Measurements from ENCODE around the gene TNKS1BP1.
A peak's percentile ranks its signal among the peaks of the same experiment; 100 is the strongest.

The TNKS1BP1 gene

GRCh38 chr11:57323167-57323854 is 1.4 kb downstream of the TNKS1BP1 start:
- Histone ChIP-seq H4K20me1 (peaks cover 46% of the 10 kb centered on the region), H3K9ac (peak overlapping the region; percentile 79; the same call in 1 of the 2 replicates), H3K4me3 (peak overlapping the region; percentile 72), H3K27ac (no peak overlapping the region), H3K4me2 (peak overlapping the region; percentile 98), H3K9me3 (no peaks in the 10 kb centered on the region), H3K4me1 (peaks cover 45% of the 10 kb centered on the region), H3K27me3 (no peaks in the 10 kb centered on the region), H3K36me3 (peaks cover 49% of the 10 kb centered on the region)
- TF ChIP-seq Cebpa-rat (IDR thresholded peaks at IDR 0.05), result no peak

- TF ChIP-seq Cebpa-rat (IDR thresholded peaks at IDR 0.05), result no peak
- H4K20me1 ChIP-seq, result peaks cover 51% of the 10 kb centered on the region
- H3K27ac ChIP-seq, result no peak overlapping the region
- H3K36me3 ChIP-seq, result peaks cover 49% of the 10 kb centered on the region
- no peak overlapping the region for H3K9ac ChIP-seq
- H3K4me1 ChIP-seq, result peaks cover 45% of the 10 kb centered on the region
- H3K27me3 ChIP-seq, result no peaks in the 10 kb centered on the region
- peak overlapping the region; percentile 98 for H3K4me2 ChIP-seq
- no peak overlapping the region for H3K4me3 ChIP-seq
- no peaks in the 10 kb centered on the region for H3K9me3 ChIP-seq
These were observed 2.2 kb downstream of the TNKS1BP1 start for GRCh38 chr11:57322256-57323166.

- H3K9ac ChIP-seq, result no peak overlapping the region
- peaks cover 42% of the 10 kb centered on the region for H3K4me1 ChIP-seq
- no peak overlapping the region for H3K4me3 ChIP-seq
- H3K36me3 ChIP-seq, result peaks cover 49% of the 10 kb centered on the region
- TF ChIP-seq Cebpa-rat (IDR thresholded peaks at IDR 0.05), result no peak
- no peak overlapping the region for H3K27ac ChIP-seq
- H3K4me2 ChIP-seq, result peak overlapping the region; percentile 98; the same call in 1 of the 2 replicates
- peaks cover 60% of the 10 kb centered on the region for H4K20me1 ChIP-seq
- H3K9me3 ChIP-seq, result no peaks in the 10 kb centered on the region
- no peaks in the 10 kb centered on the region for H3K27me3 ChIP-seq
These were observed 3.1 kb downstream of the TNKS1BP1 start for GRCh38 chr11:57321388-57322255.

GRCh38 chr11:57320719-57321387 is 3.9 kb downstream of the TNKS1BP1 start:
- Histone ChIP-seq H4K20me1 (peaks cover 68% of the 10 kb centered on the region), H3K4me3 (no peak overlapping the region), H3K4me2 (no peak overlapping the region), H3K9ac (no peak overlapping the region), H3K9me3 (no peaks in the 10 kb centered on the region), H3K36me3 (peaks cover 49% of the 10 kb centered on the region), H3K27me3 (no peaks in the 10 kb centered on the region), H3K27ac (no peak overlapping the region), H3K4me1 (peaks cover 39% of the 10 kb centered on the region)
- TF ChIP-seq Cebpa-rat (IDR thresholded peaks at IDR 0.05), result no peak

- H3K4me1 ChIP-seq, result peaks cover 39% of the 10 kb centered on the region
- H3K9me3 ChIP-seq, result no peaks in the 10 kb centered on the region
- no peak overlapping the region for H3K4me2 ChIP-seq
- peaks cover 74% of the 10 kb centered on the region for H4K20me1 ChIP-seq
- peaks cover 54% of the 10 kb centered on the region for H3K36me3 ChIP-seq
- no peak for TF ChIP-seq Cebpa-rat (IDR thresholded peaks at IDR 0.05)
- no peak overlapping the region for H3K4me3 ChIP-seq
- no peak overlapping the region for H3K9ac ChIP-seq
- H3K27ac ChIP-seq, result no peak overlapping the region
- no peaks in the 10 kb centered on the region for H3K27me3 ChIP-seq
These were observed 4.6 kb downstream of the TNKS1BP1 start for GRCh38 chr11:57320067-57320718.

GRCh38 chr11:57318178-57318577 is 6.6 kb downstream of the TNKS1BP1 start:
- peaks cover 76% of the 10 kb centered on the region for H4K20me1 ChIP-seq
- H3K9me3 ChIP-seq, result no peaks in the 10 kb centered on the region
- H3K36me3 ChIP-seq, result peaks cover 74% of the 10 kb centered on the region
- H3K4me1 ChIP-seq, result peaks cover 30% of the 10 kb centered on the region
- H3K4me3 ChIP-seq, result no peak overlapping the region
- no peak for TF ChIP-seq Cebpa-rat (IDR thresholded peaks at IDR 0.05)
- no peak overlapping the region for H3K27ac ChIP-seq
- no peaks in the 10 kb centered on the region for H3K27me3 ChIP-seq
- H3K4me2 ChIP-seq, result no peak overlapping the region
- no peak overlapping the region for H3K9ac ChIP-seq

GRCh38 chr11:57316017-57316416 is 8.7 kb downstream of the TNKS1BP1 start:
- Histone ChIP-seq H3K9me3 (no peaks in the 10 kb centered on the region), H3K36me3 (peaks cover 83% of the 10 kb centered on the region), H3K4me3 (no peak overlapping the region), H3K27me3 (no peaks in the 10 kb centered on the region), H4K20me1 (peaks cover 72% of the 10 kb centered on the region), H3K4me2 (peak overlapping the region; percentile 37), H3K27ac (no peak overlapping the region), H3K4me1 (peaks cover 27% of the 10 kb centered on the region), H3K9ac (no peak overlapping the region)
- TF ChIP-seq Cebpa-rat (IDR thresholded peaks at IDR 0.05), result no peak

GRCh38 chr11:57315491-57315890 is 9.3 kb downstream of the TNKS1BP1 start:
- Histone ChIP-seq H3K4me1 (peaks cover 32% of the 10 kb centered on the region), H3K9ac (no peak overlapping the region), H3K4me3 (no peak overlapping the region), H3K27ac (0 out of 2 replicates have a peak overlapping the region, but pooled peaks have one; percentile 38), H3K27me3 (no peaks in the 10 kb centered on the region), H4K20me1 (peaks cover 72% of the 10 kb centered on the region), H3K9me3 (no peaks in the 10 kb centered on the region), H3K36me3 (peaks cover 81% of the 10 kb centered on the region), H3K4me2 (peak overlapping the region; percentile 37)
- no peak for TF ChIP-seq Cebpa-rat (IDR thresholded peaks at IDR 0.05)
